ENCODE data around the gene NUTM2F.
"Not testable (repeated sequence)": the region's sequence is repeated elsewhere in the genome, so short reads cannot be mapped to it uniquely, and the experiment has no call there.

Gene NUTM2F

DNA sequence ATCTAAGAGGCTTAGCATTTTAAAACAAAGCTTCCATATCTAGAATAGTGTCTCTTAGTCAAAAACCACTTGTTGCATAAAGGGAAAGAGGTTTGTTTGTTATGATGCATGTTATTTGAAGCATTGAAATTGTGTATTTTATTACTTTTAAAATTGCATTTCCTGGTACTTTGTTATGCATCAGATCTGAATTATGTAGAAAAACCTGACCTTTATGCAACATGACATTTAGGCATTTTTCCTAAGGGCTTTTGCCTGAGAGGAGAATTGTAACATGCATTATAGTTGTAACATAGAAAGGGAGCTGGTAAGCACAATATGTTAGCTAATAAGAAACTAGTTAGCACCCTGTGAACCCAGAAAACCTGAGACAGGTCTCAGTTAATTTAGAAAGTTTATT lies 47.3 kb downstream of the NUTM2F start:
- DNase-seq (ENCODE audit: low read depth in 1 of 2, low spot score in 1 of 2), result no peak
- no peak for TF ChIP-seq JUND (IDR thresholded peaks at IDR 0.05; ENCODE audit: low read depth)
- in situ Hi-C loops (cut with HindIII; ENCODE audit: low pct_unique_long_range_greater_than_20kb, low sequenced_read_pairs), result no loop called here

DNA sequence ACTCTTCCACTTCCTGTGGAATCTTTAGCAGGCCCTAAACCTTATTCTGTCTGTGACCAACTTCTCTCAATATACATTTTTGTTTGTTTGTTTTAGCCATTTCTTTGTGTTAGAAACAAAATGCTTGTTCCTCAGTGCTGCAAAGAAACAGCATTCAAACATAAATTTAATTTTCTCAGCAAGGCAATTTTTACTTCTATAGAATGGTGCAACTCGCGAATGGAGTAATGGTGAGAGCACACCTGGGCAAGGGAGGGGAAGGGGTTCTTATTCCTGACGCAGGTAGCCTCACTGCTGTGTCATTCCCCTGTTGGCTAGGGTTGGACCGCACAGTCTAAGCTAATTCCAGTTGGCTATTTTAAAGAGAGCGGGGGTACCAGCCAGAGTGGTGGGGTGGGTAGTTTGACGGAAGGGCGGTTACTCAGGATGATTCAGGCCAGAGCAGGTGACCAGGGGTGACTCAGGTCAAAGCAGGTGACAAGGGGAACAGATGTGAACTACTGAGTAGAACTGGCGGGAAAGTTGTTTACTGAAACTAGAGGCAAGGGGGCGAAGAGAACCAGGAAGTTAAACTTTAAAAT lies 47.9 kb downstream of the NUTM2F start:
- no peak for TF ChIP-seq JUND (IDR thresholded peaks at IDR 0.05; ENCODE audit: low read depth)
- in situ Hi-C loops (cut with HindIII; ENCODE audit: low pct_unique_long_range_greater_than_20kb, low sequenced_read_pairs), result no loop called here

DNA sequence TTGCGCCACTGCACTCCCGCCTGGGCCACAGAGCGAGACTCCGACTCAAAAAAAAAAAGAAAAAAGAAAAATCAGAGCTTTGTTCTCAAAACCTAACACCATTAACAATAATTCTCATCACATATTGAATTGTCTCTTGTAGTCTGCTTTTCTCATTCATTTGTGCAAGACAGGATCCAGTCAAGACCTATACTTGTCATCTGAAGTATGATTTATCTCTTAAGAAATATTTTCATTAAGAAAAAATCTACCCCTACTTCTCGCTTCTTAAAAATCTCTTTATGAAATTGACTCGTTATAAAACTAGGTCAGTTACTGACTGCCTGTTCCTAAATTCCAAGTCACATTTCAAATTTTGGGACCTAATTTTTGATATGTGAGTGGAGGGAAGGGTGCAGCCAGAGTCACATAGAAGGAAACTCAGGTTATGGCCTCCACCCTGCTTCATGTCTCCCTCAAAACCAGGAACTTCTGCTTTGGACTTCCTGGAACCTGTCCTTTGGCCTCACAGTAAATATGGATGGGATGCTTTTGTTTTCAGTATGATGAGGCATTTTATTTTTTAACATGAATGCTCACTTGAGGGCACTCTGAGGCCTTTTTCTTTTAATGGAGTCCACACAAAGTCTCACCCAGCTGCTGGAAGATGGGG lies 50.4 kb downstream of the NUTM2F start:
- TF ChIP-seq JUND (IDR thresholded peaks at IDR 0.05; ENCODE audit: low read depth), result no peak
- in situ Hi-C loops (cut with HindIII; ENCODE audit: low pct_unique_long_range_greater_than_20kb, low sequenced_read_pairs), result no loop called here
- no peak for DNase-seq (ENCODE audit: low read depth in 1 of 2, low spot score in 1 of 2)

More for the DNA sequence above, 47.9 kb downstream of the NUTM2F start:
- no peak for DNase-seq (ENCODE audit: low read depth in 1 of 2, low spot score in 1 of 2)

DNA sequence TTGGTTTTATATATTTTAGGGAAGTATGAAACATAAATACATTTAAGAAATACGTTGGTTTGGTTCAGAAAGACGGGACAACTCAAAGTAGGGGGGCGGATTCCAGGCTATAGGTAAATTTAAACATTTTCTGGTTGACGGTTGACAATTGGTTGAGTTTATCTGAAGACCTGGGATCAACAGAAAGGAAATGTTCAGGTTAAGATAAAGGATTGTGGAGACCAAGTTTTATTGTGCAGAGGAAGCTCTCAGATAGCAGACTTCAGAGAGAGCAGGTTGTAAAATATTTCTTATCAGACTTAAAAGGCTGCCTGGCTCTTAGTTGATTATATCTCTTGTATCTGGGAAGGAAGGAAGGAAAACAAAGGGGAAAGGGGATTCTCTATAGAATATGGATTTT lies 51.4 kb downstream of the NUTM2F start:
- in situ Hi-C loops (cut with HindIII; ENCODE audit: low pct_unique_long_range_greater_than_20kb, low sequenced_read_pairs); DNase-seq (ENCODE audit: low read depth in 1 of 2, low spot score in 1 of 2): not testable (repeated sequence)

DNA sequence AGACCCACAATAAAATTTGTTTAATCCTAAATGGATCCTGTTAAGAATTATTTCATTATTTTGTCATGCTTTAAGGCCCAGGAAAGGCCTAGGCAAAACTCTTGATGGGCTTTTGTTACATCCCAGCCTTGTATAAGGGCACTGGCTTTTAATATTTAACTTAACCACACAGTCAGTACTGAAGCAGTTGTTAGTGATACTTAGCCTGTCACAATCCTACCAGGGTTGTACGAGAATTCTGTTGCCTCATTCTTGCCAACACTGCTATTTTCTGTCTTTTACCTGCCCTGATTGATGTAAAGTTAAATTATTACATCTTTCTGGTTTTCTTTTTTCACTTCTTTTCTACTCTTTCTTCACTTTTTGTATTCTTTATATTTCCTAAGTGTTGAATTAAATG lies 58.4 kb downstream of the NUTM2F start:
- no peak for TF ChIP-seq JUND (IDR thresholded peaks at IDR 0.05; ENCODE audit: low read depth)
- in situ Hi-C loops (cut with HindIII; ENCODE audit: low pct_unique_long_range_greater_than_20kb, low sequenced_read_pairs), result no loop called here
- no peak for DNase-seq (ENCODE audit: low read depth in 1 of 2, low spot score in 1 of 2)

DNA sequence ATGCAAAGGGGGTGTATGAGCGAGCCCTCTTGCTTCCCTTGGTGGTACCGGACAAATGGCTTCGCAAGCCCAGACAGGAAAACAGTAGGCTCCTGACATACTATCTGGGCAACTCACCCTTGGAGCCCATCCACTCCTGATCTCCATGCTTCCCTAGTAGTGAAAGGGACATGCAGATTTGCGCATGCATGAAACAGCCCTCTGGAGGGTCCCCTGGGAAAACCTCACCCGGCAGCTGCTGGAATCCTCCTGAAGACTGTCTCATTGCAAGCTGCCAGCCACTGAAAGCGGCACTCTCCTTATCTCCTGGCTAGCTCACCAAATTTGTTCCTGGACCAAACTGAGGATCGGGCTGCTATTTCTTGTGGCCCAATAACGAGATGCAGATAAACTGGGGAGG lies 59.2 kb downstream of the NUTM2F start:
- in situ Hi-C loops (cut with HindIII; ENCODE audit: low pct_unique_long_range_greater_than_20kb, low sequenced_read_pairs), result no loop called here
- TF ChIP-seq JUND (IDR thresholded peaks at IDR 0.05; ENCODE audit: low read depth), result no peak
- DNase-seq (ENCODE audit: low read depth in 1 of 2, low spot score in 1 of 2), result no peak

Data from T47D (cell line).